MM.1S (cell line): ENCODE measurements around the gene TDRD1.

Experiments
- DNase-seq: peaks from one replicate; pipeline ENCODE4 v3.0.0-alpha.2; 2015
- H2AFZ ChIP-seq: fragments of 300-600 bp; sonication (generic); 2 replicates; pipeline ENCODE4 v1.6.0; 2016; ENCODE audit warnings: antibody characterized with exemption, low read length
- H3F3A ChIP-seq: fragments of 300-600 bp; sonication (generic); 2 replicates; pipeline ENCODE4 v1.6.1; 2016; ENCODE audit warnings: mild to moderate bottlenecking, antibody characterized with exemption, low read length, moderate library complexity, mixed read lengths; ENCODE audit not compliant: insufficient read depth
- H3K27ac ChIP-seq: fragments of 300-600 bp; sonication (generic); 2 replicates; pipeline ENCODE4 v1.5.1; 2016; ENCODE audit warnings: mild to moderate bottlenecking, low read length
- H3K27me3 ChIP-seq: fragments of 300-600 bp; sonication (generic); replicated peaks from 2 replicates; pipeline ENCODE4 v1.6.0; 2016; ENCODE audit warnings: low read length; ENCODE audit not compliant: insufficient read depth
- H3K36me3 ChIP-seq: fragments of 300-600 bp; sonication (generic); replicated peaks from 2 replicates; pipeline ENCODE4 v1.6.1; 2016; ENCODE audit warnings: mild to moderate bottlenecking, low read length, mixed read lengths; ENCODE audit not compliant: insufficient read depth
- H3K4me1 ChIP-seq: fragments of 300-600 bp; sonication (generic); 2 replicates; pipeline ENCODE4 v1.6.1; 2016; ENCODE audit warnings: low read length, mixed read lengths
- H3K4me2 ChIP-seq: fragments of 300-600 bp; sonication (generic); 2 replicates; pipeline ENCODE4 v1.6.0; 2016; ENCODE audit warnings: low read depth, low read length
- H3K4me3 ChIP-seq: fragments of 300-600 bp; sonication (generic); 2 replicates; pipeline ENCODE4 v1.5.1; 2016; ENCODE audit warnings: low read length, mixed read lengths
- H3K79me2 ChIP-seq: fragments of 300-600 bp; sonication (generic); 2 replicates; pipeline ENCODE4 v1.6.1; 2016; ENCODE audit warnings: mixed run types, low read length, mixed read lengths
- H3K9ac ChIP-seq: fragments of 300-600 bp; sonication (generic); 2 replicates; pipeline ENCODE4 v1.6.1; 2016; ENCODE audit warnings: low read length, mixed read lengths
- H3K9me2 ChIP-seq: fragments of 300-600 bp; sonication (generic); replicated peaks from 2 replicates; pipeline ENCODE4 v1.6.1; 2016; ENCODE audit warnings: mild to moderate bottlenecking, low read length, mixed read lengths; ENCODE audit not compliant: insufficient read depth
- H3K9me3 ChIP-seq: fragments of 300-600 bp; sonication (generic); replicated peaks from 2 replicates; pipeline ENCODE4 v1.6.1; 2016; ENCODE audit warnings: mild to moderate bottlenecking, low read length, mixed read lengths; ENCODE audit not compliant: insufficient read depth
- H4K20me1 ChIP-seq: fragments of 300-600 bp; sonication (generic); 2 replicates; pipeline ENCODE4 v1.6.1; 2016; ENCODE audit warnings: mild to moderate bottlenecking, low read length, moderate library complexity, mixed read lengths; ENCODE audit not compliant: insufficient read depth
- EZH2 ChIP-seq: fragments of 300-600 bp; sonication (generic); optimal IDR thresholded peaks from 2 replicates; pipeline ENCODE3; 2017; ENCODE audit warnings: low read depth, mild to moderate bottlenecking, antibody characterized with exemption, low read length, mixed read lengths
- EZH2phosphoT487 ChIP-seq: fragments of 300-600 bp; sonication (generic); IDR thresholded peaks from 2 replicates; pipeline ENCODE4 v1.6.1; 2018; ENCODE audit warnings: antibody characterized with exemption, low read length
- TF ChIP-seq, protein P1 (sequence below): fragments of 300-600 bp; sonication (generic); IDR thresholded peaks from 2 replicates; pipeline ENCODE4 v1.5.1; 2016; ENCODE audit warnings: antibody characterized with exemption, low read length, mixed read lengths

TDRD1 gene

GRCh38 chr10:114188900-114189299 is 9.7 kb downstream of the TDRD1 start:
- no peak overlapping the region for H3K27ac ChIP-seq

DNA sequence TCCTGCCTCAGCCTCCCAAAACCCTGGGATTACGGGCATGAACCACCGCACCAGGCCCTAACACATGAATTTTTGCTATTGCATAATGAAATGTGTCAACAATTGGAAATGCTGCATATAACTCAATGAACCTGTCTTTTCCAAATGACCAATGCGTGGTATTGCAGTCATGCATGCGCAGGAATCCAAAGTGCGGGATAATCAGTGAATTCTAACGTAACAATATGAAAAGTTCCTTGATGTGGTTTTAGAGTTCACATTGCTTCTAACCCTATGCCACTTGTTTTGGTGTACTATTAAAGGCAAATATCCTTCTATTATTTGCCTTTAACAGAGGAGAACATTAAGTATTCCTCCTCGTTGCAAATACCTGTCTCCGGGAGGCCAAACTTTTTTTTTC is 10.5 kb downstream of the TDRD1 start:
- no peaks in the 10 kb centered on the region for H3K79me2 ChIP-seq
- H3K9me2 ChIP-seq = no peaks in the 10 kb centered on the region
- no peaks in the 10 kb centered on the region for H3K27me3 ChIP-seq
- H3K4me1 ChIP-seq = peaks cover 10% of the 10 kb centered on the region
- no peaks in the 10 kb centered on the region for H3F3A ChIP-seq
- no peak overlapping the region for H3K9ac ChIP-seq
- H3K4me2 ChIP-seq = no peak overlapping the region
- H3K4me3 ChIP-seq = no peak overlapping the region
- H3K36me3 ChIP-seq = no peaks in the 10 kb centered on the region
- H3K9me3 ChIP-seq = no peaks in the 10 kb centered on the region
- no peak overlapping the region for H3K27ac ChIP-seq
- TF ChIP-seq, protein P1, sequence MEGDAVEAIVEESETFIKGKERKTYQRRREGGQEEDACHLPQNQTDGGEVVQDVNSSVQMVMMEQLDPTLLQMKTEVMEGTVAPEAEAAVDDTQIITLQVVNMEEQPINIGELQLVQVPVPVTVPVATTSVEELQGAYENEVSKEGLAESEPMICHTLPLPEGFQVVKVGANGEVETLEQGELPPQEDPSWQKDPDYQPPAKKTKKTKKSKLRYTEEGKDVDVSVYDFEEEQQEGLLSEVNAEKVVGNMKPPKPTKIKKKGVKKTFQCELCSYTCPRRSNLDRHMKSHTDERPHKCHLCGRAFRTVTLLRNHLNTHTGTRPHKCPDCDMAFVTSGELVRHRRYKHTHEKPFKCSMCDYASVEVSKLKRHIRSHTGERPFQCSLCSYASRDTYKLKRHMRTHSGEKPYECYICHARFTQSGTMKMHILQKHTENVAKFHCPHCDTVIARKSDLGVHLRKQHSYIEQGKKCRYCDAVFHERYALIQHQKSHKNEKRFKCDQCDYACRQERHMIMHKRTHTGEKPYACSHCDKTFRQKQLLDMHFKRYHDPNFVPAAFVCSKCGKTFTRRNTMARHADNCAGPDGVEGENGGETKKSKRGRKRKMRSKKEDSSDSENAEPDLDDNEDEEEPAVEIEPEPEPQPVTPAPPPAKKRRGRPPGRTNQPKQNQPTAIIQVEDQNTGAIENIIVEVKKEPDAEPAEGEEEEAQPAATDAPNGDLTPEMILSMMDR = no peak
- TF ChIP-seq EZH2 = no peak
- no peak for TF ChIP-seq EZH2phosphoT487
- no peak overlapping the region for H2AFZ ChIP-seq
- no peaks in the 10 kb centered on the region for H4K20me1 ChIP-seq
- DNase-seq = no peak

More at GRCh38 chr10:114188900-114189299, 9.7 kb downstream of the TDRD1 start:
- Histone ChIP-seq H3K27me3 (no peaks in the 10 kb centered on the region), H4K20me1 (no peaks in the 10 kb centered on the region), H3K9me3 (no peaks in the 10 kb centered on the region), H3K79me2 (no peaks in the 10 kb centered on the region), H3K4me3 (no peak overlapping the region), H3K9me2 (no peaks in the 10 kb centered on the region), H3K36me3 (no peaks in the 10 kb centered on the region), H3K4me2 (no peak overlapping the region), H3K4me1 (peaks cover 10% of the 10 kb centered on the region), H2AFZ (no peak overlapping the region), H3K9ac (no peak overlapping the region), H3F3A (no peaks in the 10 kb centered on the region)
- no peak for TF ChIP-seq EZH2
- TF ChIP-seq EZH2phosphoT487 = no peak
- TF ChIP-seq, protein P1 = no peak
- DNase-seq = no peak

DNA sequence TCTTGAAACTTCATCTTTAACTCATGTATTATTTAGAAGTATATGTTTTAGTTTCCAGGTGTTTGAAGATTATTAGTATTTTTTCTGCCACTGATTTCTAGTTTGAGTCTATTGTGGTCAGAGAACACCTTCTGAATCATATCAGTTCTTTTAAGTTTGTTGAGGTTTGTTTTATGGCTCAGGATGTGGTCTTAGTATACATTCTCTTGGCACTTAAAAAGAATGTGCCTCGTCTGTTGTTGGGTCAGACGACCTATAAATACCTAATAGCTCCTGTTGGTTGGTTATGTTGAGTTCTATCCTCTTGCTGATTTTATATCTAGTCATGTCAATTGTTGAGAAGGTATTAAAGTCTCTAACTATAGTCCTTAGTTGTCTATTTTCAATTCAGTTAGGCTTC is 15.9 kb downstream of the TDRD1 start:
- peak; percentile 79 for DNase-seq
- H3K9ac ChIP-seq = no peak overlapping the region
- no peak overlapping the region for H3K27ac ChIP-seq
- no peaks in the 10 kb centered on the region for H3K36me3 ChIP-seq
- H3K9me2 ChIP-seq = no peaks in the 10 kb centered on the region
- H3K79me2 ChIP-seq = no peaks in the 10 kb centered on the region
- H3K4me3 ChIP-seq = no peak overlapping the region
- no peak overlapping the region for H2AFZ ChIP-seq
- H4K20me1 ChIP-seq = no peaks in the 10 kb centered on the region
- 0 out of 2 replicates have a peak, but pooled peaks cover 8% of the 10 kb centered on the region for H3K4me1 ChIP-seq
- no peaks in the 10 kb centered on the region for H3K27me3 ChIP-seq
- no peak for TF ChIP-seq EZH2
- TF ChIP-seq EZH2phosphoT487 = no peak
- TF ChIP-seq, protein P1 = no peak
- no peaks in the 10 kb centered on the region for H3K9me3 ChIP-seq
- no peaks in the 10 kb centered on the region for H3F3A ChIP-seq
- peak overlapping the region; percentile 0; the same call in 1 of the 2 replicates for H3K4me2 ChIP-seq
